Thoracic aorta (tissue), 2 donors: ENCODE results near the gene FBXO7. TPM values are rescaled to one million over a fixed set of nuclear protein-coding genes. Genes with fewer than 3 reads are reported as not detected.

Experiments
- ATAC-seq: fragments of 150-250 bp; one replicate; pipeline ENCODE4 v1.8.0; 2017; ENCODE audit warnings: low read depth; ENCODE audit not compliant: insufficient number of reproducible peaks, low FRiP score
- DNase-seq: peaks from one replicate; pipeline ENCODE4 v3.0.0-alpha.2; 2020; ENCODE audit warnings: low spot score
- H3K27ac ChIP-seq, 2 donors: fragments of 200-600 bp; sonication (generic); 1 replicate in 1 of 2; 2 replicates in 1 of 2; pipeline ENCODE4 v1.5.1; 2016; ENCODE audit warnings: mild to moderate bottlenecking in 2 of 2, moderate library complexity in 2 of 2
- H3K27me3 ChIP-seq: fragments of 200-600 bp; sonication (generic); replicated peaks from 2 replicates; pipeline ENCODE4 v1.6.0; 2016; ENCODE audit warnings: mild to moderate bottlenecking; ENCODE audit not compliant: insufficient read depth
- H3K36me3 ChIP-seq: fragments of 200-600 bp; sonication (generic); one replicate; pipeline ENCODE4 v1.5.1; 2016
- H3K4me1 ChIP-seq, 2 donors: fragments of 200-600 bp; sonication (generic); 1 replicate in 1 of 2; 2 replicates in 1 of 2; pipeline versions ENCODE4 v1.5.1 to v1.6.0; 2016; ENCODE audit warnings: low read depth in 2 of 2, mild to moderate bottlenecking in 1 of 2; ENCODE audit not compliant: control insufficient read depth in 1 of 2
- H3K4me3 ChIP-seq: fragments of 200-600 bp; sonication (generic); 2 replicates; pipeline ENCODE4 v1.5.1; 2016; ENCODE audit warnings: mild to moderate bottlenecking
- H3K9me3 ChIP-seq: fragments of 200-600 bp; sonication (generic); 2 replicates; pipeline ENCODE4 v1.5.1; 2016
- CTCF ChIP-seq: fragments of 200-600 bp; sonication (generic); IDR thresholded peaks from one replicate; pipeline ENCODE4 v1.5.1; 2019; ENCODE audit warnings: antibody characterized with exemption
- total RNA-seq, 2 donors: library from RNA; depleted of rRNA; stranded (reverse); fragments of >200 nt; gene quantifications; one replicate each; pipeline versions ENCODE4 v1.1.0 to v1.2.3, GENCODE V29; 2016

FBXO7 gene
- total RNA-seq: 10 to 100 TPM; 75.7 to 81.3 TPM

- no peaks in the 10 kb centered on the region for H3K27me3 ChIP-seq
- peak; percentile 29 for TF ChIP-seq CTCF
- H3K36me3 ChIP-seq: peaks cover 3% of the 10 kb centered on the region
- peaks cover 18 to 21% of the 10 kb centered on the region in 2 donors for H3K4me1 ChIP-seq
- ATAC-seq: peak; percentile 82
- H3K9me3 ChIP-seq: no peaks in the 10 kb centered on the region
- peak; percentile 57 for DNase-seq
- H3K27ac ChIP-seq: peak within 1 kb of the TSS; percentile 99
- H3K4me3 ChIP-seq: peak within 1 kb of the TSS; percentile 96
Measured at GRCh38 chr22:32474635-32475467, at the start of gene FBXO7. Gene FBXO7, plus strand, starts transcription at chr22:32474811. Its CDS starts 192 bp downstream, at chr22:32475003.

- no peak overlapping the region for H3K27ac ChIP-seq
- no peak for ATAC-seq
- TF ChIP-seq CTCF: no peak
Measured at GRCh38 chr22:32426881-32427280, 47.7 kb upstream of the FBXO7 start.

GRCh38 chr22:32430352-32430751 is 44.3 kb upstream of the FBXO7 start:
- ATAC-seq: no peak
- no peak overlapping the region for H3K4me3 ChIP-seq
- no peaks in the 10 kb centered on the region for H3K9me3 ChIP-seq
- DNase-seq: no peak
- no peaks in the 10 kb centered on the region for H3K36me3 ChIP-seq
- H3K27me3 ChIP-seq: no peaks in the 10 kb centered on the region
- no peak overlapping the region for H3K27ac ChIP-seq
- H3K4me1 ChIP-seq: no peaks in the 10 kb centered on the region
- TF ChIP-seq CTCF: no peak

More at GRCh38 chr22:32426881-32427280, 47.7 kb upstream of the FBXO7 start:
- no peak for DNase-seq
- H3K4me3 ChIP-seq: no peak overlapping the region
- H3K9me3 ChIP-seq: no peaks in the 10 kb centered on the region
- no peaks in the 10 kb centered on the region for H3K27me3 ChIP-seq
- no peaks in the 10 kb centered on the region for H3K36me3 ChIP-seq
- H3K4me1 ChIP-seq: no peaks in the 10 kb centered on the region

GRCh38 chr22:32444068-32444467 is 30.5 kb upstream of the FBXO7 start:
- ATAC-seq: no peak
- Histone ChIP-seq H3K4me1 (no peaks in the 10 kb centered on the region), H3K27ac (no peak overlapping the region), H3K36me3 (no peaks in the 10 kb centered on the region), H3K4me3 (no peak overlapping the region), H3K27me3 (no peaks in the 10 kb centered on the region), H3K9me3 (no peaks in the 10 kb centered on the region)
- TF ChIP-seq CTCF: no peak
- no peak for DNase-seq

- no peaks in the 10 kb centered on the region for H3K4me1 ChIP-seq
- H3K36me3 ChIP-seq: no peaks in the 10 kb centered on the region
- DNase-seq: no peak
- no peak overlapping the region for H3K4me3 ChIP-seq
- TF ChIP-seq CTCF: no peak
- H3K9me3 ChIP-seq: no peaks in the 10 kb centered on the region
- no peak overlapping the region for H3K27ac ChIP-seq
- H3K27me3 ChIP-seq: no peaks in the 10 kb centered on the region
- ATAC-seq: no peak
Measured at GRCh38 chr22:32446321-32446720, 28.3 kb upstream of the FBXO7 start.
